GM21360 (cell line): ENCODE results near the gene TEAD1.
"Not testable (repeated sequence)": the region's sequence is repeated elsewhere in the genome, so short reads cannot be mapped to it uniquely, and the experiment has no call there.

Source experiments
- ATAC-seq: cut with Tn5 transposase; IDR thresholded peaks from one replicate; pipeline ENCODE4 v1.9.1; 2021; ENCODE audit warnings: mild to moderate bottlenecking, moderate library complexity; ENCODE audit not compliant: unreplicated experiment

The TEAD1 gene

DNA sequence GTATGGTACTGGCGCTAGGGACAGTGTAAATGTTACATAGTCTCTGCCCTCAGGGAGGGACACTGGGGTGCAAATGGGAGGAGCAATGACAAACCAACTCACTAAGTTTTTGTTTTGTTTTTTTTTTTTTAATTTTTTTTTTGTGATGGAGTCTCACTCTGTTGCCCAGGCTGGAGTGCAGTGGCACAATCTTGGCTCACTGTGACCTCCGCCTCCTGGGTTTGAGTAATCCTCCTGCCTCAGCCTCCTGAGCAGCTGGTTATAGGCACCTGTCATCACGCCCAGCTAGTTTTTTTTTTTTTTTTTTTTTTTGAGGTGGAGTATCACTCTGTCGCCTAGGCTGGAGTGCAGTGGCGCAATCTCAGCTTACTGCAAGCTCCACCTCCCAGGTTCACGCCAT lies 83.9 kb downstream of the TEAD1 start:
- ATAC-seq: not testable (repeated sequence)

DNA sequence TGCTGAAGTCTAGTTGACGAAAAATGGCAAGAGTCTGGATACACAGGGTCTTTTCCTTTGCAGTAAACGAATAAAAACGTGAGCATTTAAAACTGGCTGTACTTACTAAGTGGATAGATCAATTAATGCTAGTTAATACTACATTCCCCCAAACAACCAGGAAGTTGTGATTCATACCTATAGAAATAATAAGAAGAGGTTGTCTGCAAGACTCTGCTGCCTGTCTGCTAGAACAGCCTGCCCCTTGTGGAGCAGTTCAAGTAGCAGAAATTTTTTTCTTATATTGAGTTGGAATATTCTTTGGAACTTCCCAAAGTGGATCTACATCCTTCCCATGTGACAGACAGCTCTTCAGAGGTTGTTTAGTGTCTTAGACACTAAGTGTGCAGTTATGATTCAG lies 86.8 kb downstream of the TEAD1 start:
- ATAC-seq: no peak

DNA sequence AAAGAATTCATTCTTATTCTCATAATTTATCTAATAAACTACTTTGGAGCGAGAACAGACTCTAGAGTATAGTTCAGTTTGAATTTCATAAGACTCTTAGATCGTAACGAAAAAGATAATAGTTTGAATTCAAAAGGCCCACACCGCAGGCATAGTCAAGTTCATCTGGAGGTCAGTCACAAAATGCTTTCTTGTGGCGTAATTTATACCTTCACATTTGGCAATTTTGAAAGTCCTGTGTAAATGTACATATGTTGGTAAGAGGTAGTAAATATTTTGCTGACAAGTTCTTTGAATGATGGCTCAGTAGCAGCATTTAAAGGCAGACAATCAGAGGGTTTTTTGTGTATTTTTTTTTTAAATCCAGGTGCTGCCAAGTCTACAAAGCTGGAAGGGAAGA lies 88.1 kb downstream of the TEAD1 start:
- ATAC-seq: no peak

DNA sequence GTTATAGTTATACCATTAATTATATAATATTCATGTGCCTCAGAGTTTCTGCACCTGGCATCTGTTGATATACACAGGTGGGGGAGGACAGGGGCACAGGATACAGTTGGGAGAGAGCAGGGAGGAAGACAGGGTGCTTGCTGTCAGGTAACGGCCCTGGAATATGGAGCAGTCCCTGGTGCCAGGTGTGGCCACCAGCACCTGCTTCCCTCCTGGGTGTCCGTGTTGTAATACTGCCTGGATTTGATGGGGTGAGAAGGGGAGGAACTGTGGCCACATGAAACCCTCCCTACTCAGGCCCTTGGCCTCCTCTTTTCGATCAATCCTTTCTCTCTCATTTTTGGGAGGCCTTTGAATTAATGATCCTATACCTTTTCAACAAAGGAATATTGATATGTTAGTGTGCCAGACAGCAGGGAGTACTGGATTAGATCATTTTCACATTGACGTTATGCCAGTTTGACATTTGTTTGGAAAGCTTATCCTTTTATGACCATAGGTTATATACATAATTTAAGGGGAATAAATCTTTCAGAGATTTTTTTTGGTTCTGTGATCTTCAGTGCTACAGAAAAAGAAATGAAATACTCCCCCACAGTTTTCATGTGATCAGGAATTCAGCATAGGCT lies 88.6 kb downstream of the TEAD1 start:
- no peak for ATAC-seq

DNA sequence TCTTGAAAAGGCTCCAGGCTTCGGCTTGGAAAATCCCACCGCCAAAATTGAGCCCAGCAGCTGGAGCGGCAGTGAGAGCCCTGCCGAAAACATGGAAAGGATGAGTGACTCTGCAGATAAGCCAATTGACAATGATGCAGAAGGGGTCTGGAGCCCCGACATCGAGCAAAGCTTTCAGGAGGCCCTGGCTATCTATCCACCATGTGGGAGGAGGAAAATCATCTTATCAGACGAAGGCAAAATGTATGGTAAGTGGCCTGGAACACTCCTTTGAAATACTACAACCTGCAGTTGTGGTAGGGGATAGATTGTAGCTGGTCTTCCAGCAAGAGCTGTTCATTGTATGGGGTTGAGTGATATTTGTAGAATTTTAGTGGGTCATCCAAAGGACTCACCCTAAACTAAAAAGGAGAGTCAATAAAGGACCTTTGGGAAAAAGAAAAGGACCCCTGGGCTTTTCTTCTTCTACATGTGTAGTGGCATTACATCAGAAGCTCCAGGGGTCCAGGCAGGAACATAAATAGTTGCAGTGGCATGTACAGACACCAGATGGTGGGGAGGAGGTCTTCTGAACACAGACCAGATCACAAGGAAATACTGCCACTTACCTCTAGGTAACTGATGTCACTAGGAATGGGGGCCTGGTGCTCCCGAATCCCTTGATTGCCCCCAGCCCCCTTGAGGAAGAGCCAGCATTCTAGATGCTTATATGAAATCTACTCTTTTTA lies 90.1 kb downstream of the TEAD1 start:
- ATAC-seq: no peak

DNA sequence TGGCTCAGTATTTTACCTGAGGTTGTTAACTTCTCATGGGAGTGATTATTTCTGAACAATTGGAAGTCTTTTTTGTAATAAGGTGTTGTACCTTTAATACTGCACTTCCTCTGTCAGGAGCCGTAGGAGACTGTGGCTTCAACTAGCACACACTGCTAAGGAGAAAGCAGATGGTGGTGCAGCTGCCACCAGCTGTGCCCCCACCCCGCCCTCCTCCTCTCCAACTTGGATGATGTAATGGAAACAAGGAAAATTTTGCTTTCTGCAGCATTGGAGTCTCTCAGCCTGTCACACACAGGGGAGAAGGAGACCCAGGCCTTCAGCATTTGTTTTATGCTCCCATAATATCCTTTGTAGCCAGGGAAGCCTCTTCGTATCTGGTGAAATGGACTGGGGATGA lies 91.2 kb downstream of the TEAD1 start:
- no peak for ATAC-seq

DNA sequence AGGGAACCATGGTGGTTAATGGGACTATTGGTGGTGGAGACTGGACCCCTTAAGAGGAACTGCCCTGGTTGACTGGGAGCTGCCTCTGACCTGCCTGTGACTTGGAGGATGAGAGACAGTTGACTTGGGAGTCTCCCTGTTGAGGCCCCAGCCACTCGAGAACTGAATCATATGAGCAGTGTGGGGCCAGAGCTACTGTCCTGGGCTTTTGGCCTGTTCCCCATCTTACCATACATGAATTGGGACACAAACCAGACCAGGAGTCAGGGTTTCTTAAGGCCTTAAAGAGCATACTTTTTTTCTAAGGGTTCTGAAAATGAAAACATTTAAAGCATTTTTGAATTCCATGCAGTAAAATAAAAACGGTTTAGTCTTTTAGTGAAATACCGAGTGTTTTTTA lies 92.8 kb downstream of the TEAD1 start:
- no peak for ATAC-seq

DNA sequence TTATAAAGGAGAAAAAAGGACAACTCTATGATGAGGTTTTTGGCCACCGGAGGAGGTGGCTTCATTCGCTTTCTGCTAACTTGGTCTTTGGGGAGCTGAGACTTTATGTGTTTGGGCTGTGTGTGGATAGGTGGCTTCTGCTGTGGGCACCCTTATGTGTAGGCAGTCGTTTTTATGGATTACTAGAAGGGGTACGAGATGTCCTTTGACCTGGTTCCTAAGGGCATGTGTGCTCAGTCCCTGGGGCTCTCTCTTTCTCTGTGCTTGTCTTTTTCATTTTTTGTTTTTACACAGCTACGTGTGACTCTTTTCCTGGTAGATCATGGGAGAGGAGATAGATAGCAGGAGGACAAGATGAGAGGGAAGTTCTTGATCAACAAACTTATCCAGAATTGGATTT lies 93.4 kb downstream of the TEAD1 start:
- ATAC-seq: no peak

DNA sequence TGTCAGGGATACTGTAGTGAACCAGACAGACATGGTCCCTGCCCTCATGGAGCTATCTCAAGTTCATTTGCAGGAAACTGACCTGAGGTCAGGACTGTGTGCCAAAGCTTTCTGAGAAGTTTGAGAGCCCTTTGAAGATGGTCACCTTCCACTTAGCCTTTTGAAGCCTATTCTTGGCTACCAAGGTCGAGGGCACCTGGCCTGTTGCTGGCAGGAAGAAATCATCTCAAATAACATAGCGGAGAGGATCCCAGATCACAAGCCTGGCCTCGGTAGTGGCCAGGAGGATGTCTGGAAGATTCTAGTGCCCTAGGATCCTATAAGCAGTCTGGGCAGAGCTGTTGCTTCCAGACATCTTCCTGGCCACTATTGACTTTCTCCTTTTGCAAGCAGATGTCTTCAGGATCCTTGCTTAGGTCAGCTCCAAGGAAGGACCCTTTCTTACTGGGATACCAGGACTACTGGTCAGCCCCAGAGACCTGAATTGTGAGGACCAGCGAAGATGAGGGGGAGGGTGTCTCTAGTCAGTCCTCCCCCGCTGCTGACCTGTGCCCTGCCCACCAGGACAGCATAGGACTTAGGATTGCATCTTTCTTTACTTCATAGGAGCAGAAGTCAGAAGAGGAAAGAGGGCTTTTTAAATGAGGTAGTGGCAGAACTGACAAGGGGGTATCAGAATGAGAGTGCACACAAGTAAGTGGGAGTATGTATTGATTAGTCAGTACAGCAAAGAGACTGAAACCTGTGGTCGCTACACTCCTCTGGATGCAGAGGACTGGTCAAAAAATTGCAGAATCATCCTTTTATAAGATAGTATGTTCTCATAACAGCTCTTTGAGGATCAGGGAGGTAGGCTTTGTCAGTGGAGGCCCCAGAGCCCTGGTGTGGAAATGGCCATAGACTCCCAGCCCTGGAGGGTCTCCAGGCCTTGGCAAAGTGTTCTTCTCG lies 94.8 kb downstream of the TEAD1 start:
- ATAC-seq: no peak

DNA sequence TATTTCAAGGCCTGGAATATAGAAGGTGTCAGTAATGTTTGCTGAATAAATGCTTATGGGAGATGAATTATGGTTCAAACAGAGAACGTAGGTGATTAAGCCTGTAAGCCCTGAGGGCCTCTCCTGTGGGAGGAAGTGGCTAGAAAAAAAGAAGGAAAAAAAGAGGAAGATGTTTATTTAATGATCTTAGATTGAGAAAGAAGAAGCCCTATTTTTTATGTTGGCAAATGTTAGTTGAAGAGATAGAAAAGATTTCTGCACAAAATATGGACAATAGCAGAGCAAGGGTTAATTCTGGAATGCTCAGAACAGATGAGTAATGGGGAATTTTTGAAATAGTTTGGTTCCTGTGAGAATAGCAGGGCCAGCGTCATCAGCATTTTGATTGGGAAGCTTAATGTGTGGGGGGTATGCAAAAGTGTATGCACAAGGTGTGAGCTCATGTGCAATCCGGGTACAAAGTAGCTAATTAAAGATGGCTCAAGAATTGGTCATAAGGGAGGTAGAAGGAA lies 95.7 kb downstream of the TEAD1 start:
- ATAC-seq: no peak

DNA sequence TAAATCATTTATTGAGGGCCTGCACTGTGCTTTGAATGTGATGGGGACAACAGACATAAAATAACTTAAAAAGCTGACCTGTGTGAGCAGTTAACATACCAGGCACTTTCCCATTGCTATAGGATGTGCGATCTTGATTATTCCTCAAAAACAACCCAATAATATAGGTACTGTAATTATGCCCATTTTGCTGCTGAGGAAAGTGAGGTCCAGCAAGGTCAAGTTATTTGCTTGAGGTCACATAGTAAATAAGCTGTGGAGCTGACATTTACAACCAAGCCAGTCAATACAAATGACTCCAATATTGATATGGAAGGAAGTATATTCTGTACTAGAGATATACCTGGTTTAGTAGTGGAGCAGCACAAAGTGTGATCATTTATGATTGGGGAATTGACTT lies 96.2 kb downstream of the TEAD1 start:
- ATAC-seq: no peak

DNA sequence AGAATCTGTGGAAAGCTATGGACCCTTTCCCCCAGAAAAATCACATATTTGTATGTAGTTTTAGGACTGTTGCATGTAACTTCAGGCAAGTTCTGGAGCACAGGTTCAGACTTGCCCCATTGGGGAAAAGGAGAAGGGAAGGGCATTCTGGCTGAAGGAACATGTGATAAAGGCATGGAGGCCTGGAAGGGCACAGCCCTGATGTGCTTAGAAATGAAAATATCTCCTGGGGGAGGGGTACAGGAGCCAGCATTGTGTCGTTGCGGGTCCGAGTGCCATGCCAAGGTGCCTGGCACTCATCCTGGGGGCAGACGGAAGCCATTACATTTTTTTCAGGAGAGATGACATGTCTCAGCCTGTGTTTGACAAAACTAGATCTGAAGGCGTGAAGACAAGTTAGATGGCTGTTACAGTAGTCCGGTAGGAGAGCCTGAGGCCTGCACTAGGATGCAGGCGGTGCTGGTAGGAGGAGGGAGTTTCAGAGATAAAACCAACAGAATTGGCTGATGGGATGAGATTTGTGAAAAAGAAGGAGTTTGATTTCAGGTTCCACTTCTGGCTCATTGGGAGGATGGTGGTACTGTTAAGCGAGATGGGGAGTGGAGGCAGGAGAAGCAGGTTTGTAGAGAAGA lies 96.9 kb downstream of the TEAD1 start:
- no peak for ATAC-seq

DNA sequence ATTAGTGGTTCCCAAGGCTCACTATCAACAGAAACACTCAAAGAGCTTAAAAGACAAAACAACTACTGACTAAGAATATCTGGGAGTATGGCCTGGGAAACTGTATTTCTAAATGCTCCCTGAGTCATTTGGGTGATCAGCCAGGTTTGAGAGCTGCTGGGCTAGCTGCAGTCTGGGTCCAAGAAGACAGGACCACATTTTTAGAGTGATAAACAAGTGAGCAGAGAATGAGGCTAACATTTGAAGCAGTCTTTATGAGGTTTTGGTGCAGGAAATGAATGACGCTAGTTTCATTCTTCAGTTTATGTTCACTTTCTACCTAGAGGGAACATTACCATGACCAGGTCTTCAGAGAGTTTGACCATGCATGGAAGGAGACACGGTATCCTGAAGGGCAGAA lies 97.7 kb downstream of the TEAD1 start:
- ATAC-seq: no peak

DNA sequence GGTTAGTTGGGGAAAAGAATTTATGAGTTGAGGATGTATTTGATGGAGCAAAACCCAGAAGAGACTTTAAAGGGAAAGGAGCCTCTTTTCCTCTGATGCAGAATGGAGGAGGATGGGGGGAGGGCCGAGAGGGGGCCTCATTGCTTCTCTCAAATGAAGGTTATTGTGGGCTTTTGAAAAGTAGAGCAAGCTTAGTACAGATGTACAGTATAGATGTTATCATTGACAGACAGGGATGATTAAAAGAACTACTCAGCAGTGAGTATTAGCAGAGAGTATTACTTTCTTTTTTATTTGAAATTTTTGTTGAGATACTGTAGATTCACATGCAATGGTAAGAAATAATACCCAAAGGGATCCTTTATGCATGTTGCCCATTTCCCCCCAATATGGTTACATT lies 98.1 kb downstream of the TEAD1 start:
- no peak for ATAC-seq

DNA sequence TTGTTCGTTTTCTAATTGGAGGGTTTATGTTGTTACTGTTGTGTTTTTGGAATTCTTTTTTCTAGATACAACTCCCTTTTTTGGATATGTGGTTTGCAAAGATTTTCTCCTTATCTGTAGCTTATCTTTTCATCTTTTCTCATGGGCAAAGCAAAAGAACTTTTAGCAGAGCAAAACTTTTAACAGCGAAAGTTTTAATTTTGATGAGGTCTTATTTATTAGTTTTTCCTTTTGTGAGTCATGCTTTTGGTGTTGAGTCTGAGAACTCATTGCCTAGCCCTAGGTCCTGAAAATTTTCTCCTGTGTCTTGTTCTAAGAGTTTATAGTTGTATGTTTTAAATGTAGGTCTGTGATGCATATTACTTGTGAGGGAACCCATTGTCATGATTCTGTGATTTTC lies 99.4 kb downstream of the TEAD1 start:
- no peak for ATAC-seq

DNA sequence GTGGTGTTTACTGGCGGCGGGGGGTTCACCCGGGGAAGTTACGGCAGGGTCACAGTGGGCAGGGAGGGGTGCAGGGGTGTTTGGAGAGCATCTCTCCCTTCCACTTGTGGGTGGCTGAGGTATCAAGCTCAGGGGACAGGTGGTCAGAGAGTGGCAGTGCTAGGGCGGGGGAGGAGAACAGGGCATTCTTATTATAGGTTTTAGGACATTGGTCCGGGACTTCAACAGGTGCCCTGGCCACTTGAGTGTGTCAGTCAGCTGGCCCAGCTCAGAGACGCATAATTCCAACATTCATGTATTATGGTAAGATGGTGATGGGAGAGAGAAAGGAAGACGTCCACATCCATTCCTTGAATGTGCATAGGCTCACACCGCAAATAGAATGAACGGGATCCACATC lies 101.7 kb downstream of the TEAD1 start:
- ATAC-seq: no peak

DNA sequence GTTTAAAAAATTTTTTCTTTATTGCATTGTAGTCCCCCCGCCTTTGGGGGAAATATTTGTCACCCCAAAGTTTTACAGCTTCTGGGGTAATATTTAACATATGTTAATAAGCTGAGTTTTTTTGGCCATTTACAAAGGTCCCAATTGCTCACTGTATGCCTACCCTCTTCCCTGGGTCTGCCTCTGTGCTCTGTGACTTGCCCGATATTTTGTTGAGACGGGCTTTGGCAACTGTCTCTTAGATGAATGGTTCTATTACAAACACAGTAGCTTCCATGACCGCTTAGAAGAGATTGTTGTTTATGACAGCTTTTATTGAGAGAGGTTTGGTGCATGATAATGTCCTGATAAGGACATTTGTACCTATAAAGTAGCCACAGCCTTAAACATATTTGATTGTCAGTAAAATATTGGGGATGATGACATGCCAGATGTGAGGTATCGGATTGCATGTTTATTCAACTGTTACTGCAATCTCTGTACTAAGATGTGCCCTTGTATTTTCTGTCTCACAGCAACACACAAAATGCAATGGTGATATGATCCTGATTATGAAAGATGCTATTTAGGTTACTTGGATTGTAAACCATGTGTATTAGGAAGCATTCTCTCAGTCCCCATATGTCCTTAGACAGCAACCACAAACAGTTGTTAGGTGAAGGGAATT lies 103.1 kb downstream of the TEAD1 start:
- ATAC-seq: no peak

DNA sequence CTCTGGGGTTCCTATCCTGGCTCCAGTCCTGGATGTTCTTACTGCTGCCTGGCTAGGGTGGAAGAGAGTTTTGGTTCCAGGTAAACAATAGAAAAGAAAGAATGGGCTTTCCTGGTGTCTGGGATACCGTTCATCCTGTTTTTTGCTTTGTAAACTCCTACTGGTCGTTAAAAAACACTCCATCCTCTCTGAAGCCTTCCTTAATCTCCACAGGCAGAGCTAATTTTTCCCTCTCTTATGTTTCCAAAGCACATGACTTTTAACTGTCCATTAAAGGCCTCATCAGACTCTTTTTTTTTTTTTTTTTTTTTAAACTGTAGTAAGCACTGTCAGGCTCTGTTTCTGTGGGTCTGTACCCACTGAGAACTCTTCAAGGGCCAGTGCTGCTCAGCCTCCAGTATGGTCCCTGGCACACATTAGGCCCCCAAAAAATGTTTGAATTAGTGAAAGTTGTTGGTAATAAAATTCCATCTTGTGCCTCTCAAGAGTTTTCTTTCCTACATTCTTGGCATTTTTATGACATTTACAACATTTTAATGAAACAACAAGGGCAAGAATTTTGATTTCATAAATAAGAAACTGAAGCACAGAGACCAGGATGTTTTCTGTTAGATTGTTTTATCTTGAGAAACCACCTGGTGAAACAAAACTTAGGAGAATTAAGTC lies 104.2 kb downstream of the TEAD1 start:
- no peak for ATAC-seq

DNA sequence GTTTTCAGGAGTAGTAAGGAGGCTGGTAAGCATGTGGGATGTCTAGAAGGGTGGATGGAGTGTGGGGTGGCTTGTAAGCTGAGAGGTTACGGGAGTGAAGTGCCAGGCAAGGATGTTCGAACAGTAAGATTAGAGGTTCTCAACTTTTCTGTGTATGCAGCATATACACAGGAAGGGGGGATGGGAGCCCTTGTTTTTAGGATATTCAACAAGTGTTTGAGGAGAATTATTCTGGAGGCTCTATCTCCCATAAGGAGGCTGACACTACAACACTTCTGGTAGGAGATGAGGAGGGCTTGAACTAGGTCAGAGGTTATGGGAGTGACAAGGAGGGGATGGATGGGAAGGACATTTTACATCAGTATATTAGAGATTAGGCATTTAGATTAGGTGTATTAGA lies 109.5 kb downstream of the TEAD1 start:
- ATAC-seq: no peak

DNA sequence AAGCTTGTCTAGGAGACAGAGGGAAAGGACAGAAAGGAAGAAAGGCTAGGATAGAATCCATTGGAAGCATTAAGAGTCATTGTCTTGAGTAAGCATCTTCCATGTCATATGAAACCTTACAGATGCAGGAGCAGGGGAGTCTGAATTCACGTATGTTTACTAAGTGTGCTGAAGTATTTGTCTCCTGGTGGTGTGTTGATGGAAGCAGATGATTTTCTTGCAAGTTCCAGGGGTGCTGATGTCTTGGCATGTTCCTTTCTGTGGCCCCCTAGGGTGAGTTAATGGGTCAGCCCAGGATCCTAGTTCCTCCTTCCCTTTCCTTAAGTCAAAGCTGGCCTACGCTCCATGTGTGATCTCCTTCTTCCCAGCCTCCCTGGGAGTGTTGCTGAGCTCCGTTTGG lies 110.2 kb downstream of the TEAD1 start:
- ATAC-seq: no peak
